Cerebellar nuclear complex (tissue), 1 donor: ENCODE results near the gene TXNL4A.
"Not testable (repeated sequence)": the region's sequence is repeated elsewhere in the genome, so short reads cannot be mapped to it uniquely, and the experiment has no call there.

Source experiments
- DNase-seq, 2 experiments: peaks; one replicate each; lab custom pipeline; 2025; lab: John Stamatoyannopoulos, UW

TXNL4A gene

DNA sequence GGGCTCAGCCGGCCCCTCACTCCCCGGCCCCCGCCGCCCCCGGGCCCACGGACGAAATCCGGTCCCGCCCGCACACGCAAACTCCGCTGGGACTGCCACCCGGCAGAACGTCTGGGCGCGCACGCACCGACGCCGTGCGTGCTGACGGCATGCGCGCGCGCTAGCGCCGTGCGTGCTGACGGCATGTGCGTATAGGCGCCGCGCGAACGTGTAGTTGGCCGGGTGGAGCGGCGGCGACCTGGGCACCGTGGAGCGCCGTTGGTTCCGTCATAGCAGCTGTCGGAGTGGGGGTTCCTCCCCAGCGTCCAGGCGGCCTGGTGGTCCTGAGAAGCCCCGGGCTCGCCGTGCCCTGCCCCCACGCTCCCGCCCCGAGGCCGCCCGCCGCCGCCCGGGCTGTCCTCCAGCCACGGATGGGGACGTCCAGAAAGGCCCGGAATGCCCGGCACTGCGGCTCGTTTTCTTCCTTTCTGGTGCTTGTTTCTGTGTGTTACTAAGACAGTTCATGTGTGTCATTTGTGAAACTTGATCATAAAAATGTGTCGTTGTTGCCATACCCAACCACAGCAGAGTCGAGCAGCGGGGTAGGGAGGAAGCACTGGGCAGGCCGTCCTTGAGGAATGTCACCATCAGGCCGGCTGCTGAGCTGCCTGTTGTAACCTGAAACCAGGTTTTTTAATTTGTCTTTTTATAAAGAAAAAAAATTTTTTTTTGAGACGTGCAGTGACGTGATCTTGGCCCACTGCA lies at the start of gene TXNL4A:
Gene TXNL4A (minus strand): TSS at position 113 of the 744 bp plus-strand sequence. CDS start 171 bp downstream, outside the sequence.
- peak; percentile 0 to 16 for DNase-seq

GRCh38 chr18:80037300-80037699 lies 48.9 kb upstream of the TXNL4A start:
- no peak for DNase-seq

DNA sequence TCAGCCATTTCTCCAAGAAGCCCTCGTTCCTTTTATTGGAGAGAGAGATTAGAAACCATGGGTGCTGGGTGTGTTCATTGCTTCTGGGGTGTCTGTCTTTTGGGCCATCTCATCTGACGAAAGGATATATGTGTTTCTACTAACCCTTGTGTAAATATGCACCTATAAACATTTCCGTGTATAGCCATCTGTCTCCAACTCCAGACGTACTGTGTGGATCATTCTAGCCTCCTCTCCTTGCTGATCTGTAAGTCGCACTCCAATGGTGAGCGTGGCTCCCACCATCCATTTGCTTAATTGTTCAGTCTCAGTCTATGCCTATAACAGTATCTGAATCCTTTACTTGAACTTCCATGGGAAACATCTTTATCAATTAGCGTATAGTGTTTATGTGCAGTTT lies 47.6 kb upstream of the TXNL4A start:
- DNase-seq, result no peak

- no peak for DNase-seq
Observed at GRCh38 chr18:80034852-80035406, 46.6 kb upstream of the TXNL4A start.

DNA sequence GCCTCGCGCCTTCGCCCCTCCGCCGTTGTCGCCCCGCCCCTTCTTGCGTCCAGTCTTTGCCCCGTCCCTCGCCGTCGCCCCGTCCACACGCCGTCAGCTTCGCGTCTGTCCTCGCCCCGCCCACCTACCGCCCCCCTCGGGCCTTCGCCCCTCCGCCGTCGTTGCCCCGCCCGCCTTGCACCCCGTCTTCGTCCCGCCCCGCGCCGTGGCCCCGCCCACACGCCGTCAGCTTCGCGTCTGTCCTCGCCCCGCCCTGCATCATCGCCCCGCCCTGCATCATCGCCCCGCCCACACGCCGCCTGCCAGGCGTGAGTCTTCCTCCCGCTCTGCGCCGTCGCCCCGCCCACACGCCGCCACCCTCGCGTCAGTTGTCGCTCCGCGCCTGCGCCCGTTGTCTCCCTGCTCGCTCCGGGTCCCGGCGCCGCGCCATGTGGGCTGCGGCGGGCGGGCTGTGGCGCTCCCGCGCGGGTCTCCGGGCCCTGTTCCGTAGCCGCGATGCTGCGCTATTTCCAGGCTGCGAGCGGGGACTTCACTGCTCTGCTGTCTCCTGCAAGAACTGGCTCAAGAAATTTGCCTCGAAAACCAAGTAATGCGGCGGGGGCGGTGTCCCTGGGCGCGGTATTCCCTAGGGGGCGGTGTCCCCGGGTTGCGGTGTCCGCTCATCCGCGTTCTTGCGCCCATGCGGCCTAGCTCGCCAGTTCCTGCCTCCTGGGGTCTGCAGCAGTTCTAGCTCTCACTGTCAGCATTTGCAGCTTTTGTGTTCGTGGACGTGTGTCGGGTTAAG lies 45.9 kb upstream of the TXNL4A start, which contains the start of gene RBFA:
Gene RBFA (plus strand): TSS at position 367 of the 784 bp plus-strand sequence. CDS start 62 bp downstream, at position 429.
- peak; percentile 90 to 93 for DNase-seq

DNA sequence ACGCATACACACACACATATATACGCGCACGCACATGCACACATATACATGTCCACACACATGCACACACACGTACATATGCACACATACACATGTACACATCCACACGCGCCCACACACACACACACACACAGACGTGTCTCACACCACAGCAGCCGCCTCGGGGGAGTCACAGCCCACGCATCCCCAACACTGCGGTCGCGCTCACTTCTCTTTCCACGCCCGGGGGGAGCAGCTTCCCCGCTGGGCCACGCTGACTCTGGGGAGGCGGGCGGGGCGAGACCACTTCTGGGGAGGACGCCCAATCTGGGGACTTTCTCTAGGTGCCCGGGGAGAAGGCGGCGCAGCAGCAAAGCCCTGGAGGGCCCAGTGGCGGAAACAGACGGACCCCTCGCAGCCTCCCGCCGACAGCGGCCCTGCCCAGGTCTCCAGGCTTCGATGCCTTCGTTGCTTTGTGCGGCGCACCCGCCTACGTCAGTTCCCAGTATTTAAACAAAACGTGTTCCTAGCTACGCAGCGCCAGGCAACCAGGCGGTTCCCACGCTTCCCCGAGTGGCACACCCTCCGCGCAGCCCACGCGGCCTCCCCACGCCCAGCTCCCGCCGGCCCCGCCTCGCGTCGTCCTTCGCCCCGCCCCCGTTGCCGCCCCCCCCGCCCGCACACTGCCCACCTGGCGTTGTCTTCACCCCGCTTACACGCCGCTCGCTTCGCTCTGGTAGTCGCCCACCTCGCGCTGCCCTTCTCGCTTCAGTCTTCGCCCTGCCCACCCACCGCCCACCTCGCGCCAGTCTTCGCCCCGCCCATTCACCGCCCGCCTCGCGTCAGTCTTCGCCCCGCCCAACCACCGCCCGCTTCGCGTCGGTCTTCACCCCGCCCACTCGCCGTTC lies 45.1 kb upstream of the TXNL4A start:
- no peak for DNase-seq

- no peak for DNase-seq
Observed at GRCh38 chr18:80029690-80030089, 41.3 kb upstream of the TXNL4A start.

GRCh38 chr18:80027719-80028118 lies 39.4 kb upstream of the TXNL4A start:
- not testable (repeated sequence) for DNase-seq

- DNase-seq, result no peak
Observed at GRCh38 chr18:80026363-80026762, 38.0 kb upstream of the TXNL4A start.

GRCh38 chr18:80023173-80023572 lies 34.8 kb upstream of the TXNL4A start:
- no peak for DNase-seq

DNA sequence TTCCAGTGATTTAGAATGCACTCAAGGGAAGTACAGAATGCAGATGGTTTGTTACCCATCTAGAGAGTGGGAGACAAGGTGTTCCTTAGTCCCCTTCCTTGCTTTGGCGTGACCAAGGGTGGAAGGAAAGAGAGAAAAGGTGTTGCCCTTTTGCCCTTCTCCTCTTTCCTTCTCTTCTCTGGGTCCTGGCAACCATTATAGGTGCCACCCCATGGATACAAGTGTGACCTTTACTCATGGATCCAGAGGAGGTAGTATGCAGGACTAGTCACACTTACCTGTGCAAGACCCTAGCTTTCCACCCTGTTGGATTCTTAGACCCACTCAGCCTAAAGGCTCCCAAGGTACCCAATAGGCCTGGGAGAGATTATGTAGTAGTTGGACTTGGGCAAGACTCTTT lies 34.2 kb upstream of the TXNL4A start:
- no peak for DNase-seq

GRCh38 chr18:80012714-80013113 lies 24.4 kb upstream of the TXNL4A start:
- no peak for DNase-seq

- DNase-seq, result not testable (repeated sequence)
Observed at GRCh38 chr18:80011496-80012137, 23.3 kb upstream of the TXNL4A start.

- no peak for DNase-seq
Observed at GRCh38 chr18:80010551-80010906, 22.2 kb upstream of the TXNL4A start.

GRCh38 chr18:80009661-80010550 lies 21.5 kb upstream of the TXNL4A start:
- no peak for DNase-seq

DNA sequence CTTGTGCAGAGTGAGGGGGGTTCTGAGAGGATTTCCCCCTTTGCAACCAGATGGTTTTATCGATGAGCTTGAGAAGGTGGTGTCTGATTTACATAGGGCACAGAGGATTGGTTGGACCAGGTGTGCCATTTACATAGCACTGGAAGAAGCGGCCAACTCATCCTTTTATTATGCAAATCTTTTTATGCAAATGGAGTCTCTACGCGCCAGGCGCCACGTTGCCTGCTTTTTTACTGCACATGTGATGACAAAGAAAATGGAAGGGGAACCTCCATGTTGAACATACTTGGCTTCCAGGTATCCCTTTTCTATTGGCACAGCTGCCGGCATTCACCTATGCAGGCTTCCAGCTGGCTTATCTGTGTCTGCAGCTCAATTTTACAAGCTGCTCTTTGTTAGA lies 18.4 kb upstream of the TXNL4A start:
- no peak for DNase-seq

DNA sequence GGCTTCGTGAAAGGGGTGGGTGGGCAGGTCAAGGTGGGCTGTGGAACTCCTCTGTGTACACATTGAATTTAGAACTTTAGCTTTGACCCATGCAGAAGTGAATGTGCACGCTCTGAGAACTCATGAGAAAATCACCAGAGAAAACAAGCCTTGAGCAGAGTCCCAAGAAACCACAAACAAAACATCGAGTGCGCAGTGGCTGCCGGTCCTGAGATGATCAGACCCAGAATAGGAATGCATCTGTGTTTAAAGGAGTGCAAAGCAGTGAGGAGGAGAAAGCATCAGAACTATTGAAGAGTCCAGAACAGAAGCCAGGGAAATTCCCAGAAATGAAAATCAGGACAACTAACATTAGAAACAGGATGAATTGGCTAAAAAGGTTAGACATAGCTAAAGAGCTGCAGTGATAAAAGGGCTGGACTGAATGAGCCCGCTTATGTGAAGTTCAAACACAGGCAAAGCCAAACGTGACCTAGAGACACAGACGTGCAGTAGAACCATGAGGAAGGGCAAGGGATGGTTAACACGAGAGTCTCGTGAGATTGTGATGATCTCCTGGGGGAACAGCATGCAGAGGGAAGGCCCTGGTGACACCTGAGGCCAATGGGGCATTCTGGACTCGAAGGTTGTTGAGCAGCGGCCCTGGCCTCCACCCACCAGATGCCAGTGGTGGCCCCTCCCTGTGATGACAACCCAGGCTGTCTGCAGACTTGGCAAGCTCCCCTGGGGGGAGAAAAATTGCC lies 16.4 kb upstream of the TXNL4A start:
- DNase-seq, result no peak

DNA sequence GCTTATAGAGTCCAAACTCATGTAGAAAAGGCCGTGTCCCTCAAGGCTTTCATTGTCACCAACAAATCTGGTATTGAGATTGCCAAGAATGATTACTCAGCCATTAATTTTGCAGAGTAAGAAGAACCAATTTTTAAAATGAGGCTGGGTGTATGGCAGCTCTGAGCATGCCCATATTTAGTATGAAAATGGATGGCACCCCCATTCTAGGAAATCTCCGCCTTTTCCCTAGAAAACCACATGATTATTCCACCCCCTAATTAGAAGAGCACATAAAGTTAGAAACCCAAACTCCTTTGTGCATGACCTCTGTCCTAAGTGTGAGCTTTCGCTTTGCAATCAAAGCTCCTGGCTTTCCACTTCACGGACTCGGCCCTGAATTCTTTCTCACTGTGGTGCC lies 14.1 kb upstream of the TXNL4A start:
- no peak for DNase-seq

GRCh38 chr18:80000877-80001276 lies 12.5 kb upstream of the TXNL4A start:
- DNase-seq, result no peak

- DNase-seq, result not testable (repeated sequence)
Observed at GRCh38 chr18:79999701-80000100, 11.3 kb upstream of the TXNL4A start.
